Islet of Langerhans (tissue), 1 donor: ENCODE measurements around the gene NUCKS1.

ENCODE experiments used
- FAIRE-seq: peaks from one replicate; lab custom pipeline; 2011; peaks lifted over from hg19 to GRCh38; lab: Jason Lieb, UNC

NUCKS1 gene

DNA sequence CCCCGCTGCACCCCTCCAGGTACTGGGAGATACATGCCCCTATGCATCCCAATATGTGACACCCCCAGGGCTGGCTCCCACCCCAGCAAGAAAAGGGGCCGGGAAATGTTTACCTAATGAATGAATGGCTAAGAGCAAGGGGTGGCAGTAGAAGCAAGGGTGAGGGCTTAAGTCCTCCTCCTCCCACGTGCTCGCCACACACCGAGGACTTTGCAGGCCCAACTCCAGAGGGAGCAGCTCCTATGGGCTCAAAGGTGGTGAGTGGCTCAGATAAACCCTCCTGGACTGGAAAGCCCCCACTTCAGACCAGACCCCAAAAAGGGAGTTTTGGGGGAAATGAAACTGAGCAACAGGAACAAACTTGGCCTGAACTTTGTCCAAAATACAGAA lies 81.0 kb downstream of the NUCKS1 start:
- FAIRE-seq: no peak

DNA sequence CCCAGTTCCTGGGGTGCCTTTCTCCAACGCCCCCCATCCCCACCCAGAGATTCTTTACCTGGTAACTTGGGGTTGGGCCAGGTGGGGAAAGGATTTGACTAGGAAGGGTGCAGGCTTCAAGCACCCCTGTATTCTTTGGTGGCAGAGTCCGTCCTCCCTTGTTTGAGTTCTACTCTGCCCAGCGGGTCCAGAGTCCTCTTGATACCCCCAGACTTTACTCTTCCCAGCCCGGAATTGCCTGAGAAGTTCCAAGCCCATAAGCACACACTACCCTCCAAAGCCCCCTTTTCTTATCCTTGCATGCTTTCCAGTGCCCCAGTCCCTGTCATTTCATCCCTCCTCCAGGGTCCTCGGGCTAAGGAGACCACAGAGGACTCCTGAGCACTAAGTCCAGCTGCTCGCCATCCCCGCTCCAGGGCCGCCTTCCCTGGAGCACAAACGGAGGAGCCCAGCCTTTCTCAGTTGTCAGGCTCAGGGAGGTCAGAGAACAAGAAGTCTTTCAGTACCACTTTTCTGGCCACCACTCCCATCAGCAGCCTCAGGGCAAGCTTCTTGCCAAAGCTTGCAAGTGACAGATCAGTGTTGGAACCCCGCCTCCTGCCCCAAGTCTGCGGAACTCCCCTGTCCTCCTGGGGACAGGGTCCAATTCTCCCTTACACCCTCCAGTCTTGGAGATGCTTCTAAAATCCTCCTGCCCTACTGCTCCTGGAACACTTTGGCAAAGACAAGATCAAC lies 81.9 kb downstream of the NUCKS1 start:
- no peak for FAIRE-seq

DNA sequence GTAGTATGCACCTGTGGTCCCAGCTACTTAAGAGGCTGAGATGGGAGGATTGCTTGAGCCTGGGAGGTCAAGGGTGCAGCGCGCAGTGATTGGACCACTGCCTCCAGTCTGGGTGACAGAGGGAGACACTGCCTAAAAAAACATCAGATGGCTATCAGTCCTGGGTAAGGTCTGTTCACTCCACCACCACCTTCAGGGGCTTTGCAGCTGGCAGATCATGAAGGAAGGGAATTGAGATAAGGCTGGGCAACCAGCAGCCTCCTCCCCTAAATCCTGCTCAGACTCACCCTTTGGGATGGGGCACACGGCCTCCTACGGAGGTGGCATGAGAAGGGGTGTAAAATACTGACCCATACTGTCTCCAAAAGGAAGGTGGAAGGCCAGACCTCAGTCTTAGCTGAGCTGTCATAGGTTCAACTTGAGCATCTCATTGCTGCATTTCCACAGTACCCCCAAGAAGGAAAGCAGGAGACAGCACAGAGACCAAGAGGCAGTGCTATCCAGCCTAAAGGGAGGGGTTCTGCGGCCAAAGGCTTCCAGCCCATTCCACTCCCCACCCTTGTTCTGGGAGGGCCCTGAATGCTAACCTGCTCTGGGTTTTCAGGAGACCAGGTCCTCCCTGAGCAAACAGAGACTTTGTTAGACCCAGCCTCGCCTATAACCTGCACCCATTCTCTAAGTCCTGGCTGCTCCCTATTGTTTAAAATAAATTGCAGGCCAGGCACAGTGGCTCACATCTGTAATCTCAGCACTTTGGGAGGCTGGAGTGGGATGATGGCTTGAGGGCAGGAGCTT lies 83.4 kb downstream of the NUCKS1 start:
- FAIRE-seq: no peak

DNA sequence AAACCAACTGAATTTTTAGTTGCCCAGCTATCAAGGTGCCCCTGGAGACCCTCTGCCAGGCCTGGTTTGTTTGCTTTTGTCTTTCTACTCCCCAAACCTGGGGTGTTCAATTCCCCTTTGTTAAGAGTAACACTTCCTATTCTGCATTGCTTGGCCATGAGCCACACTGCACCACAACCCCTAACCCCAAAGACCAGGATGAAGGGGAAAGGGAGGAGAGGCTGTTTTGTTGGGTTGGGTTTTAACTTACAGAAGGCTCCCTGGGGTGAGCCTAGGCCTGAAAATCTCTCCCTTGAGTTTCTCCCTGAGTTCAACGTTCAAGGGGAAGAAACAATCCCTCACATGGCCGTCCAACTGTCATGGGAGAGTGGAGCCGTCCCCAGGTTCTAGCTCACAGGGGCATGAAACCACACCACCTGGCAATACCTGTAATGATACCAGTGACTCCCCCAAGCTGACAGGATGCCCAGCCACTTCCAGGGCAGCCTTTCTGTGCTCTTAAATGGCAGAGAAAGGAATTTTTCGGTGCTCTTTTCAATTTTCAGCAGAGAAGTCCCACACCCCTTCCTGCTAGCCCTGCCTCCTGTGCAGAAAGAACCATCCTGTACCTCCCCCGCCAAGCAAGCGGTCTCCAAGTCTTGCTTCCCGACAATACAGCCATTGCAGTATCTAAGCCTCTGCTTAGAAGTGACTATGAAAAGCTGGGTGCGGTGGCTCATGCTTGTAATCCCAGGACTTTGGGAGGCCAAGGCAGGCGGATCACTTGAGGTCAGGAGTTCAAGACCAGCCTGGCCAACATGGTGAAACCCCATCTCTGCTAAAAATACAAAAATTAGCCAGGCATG lies 84.6 kb downstream of the NUCKS1 start:
- FAIRE-seq: no peak

DNA sequence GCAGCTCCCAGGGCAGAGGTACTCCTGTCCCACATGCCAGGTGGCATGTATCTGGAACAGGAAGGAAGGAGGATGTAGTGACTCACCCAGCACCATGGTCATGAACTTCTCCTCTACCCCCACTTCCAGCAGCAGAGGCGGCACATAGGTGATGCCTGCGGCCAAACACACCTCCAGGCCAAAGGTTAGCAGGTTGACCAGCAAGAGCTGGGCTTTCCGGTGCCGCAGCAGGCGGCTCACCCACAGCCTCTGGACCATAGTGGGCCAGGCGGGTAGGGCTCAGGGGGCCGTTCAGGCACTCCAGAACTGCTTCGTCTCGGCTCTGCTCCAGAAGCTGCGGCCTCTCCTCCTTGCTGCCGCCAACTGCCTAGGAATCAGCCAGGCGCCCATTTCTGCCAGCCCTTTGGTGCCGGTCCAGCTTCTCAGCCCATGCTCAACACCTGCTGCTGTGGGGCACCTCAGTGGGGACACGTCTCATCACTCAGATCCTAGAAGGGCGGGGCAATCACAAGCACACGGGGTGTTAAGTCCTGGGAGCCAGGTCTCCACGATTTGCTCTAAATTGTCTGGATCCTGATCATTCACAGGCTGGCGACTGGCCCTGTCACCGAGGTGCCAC lies 85.5 kb downstream of the NUCKS1 start:
- FAIRE-seq: peak; percentile 51

DNA sequence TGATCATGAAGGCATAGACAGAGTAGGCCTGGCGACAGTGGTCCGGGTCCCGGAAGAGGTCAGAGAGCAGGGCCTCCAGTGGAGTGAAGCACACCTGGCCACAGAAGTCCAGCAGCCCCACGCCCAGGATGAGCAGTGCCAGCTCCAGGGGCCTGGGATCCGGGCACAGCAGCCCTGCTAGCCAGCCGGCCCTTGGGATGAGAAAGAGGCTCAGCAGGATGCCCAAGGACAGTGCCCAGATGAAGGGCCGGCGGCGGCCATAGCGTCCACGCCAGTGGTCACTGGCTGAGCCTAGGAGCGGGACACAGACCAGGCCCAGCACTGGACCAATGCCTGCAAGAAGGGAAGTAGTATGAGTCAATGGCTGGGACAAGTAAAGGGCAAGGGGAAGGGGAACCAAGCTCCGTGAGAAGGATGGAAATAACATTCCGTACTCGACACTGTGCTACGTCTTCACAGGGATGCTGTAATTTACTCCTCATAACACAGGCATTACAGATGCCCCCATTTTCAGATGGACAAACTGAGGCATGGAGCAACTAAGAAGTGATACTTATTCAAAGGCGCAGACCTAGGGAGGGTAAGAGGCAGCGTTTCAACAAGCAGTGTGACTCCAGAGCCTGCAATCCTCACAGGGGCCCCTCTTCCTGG lies 86.6 kb downstream of the NUCKS1 start:
- no peak for FAIRE-seq
